ENCODE results near the gene NDUFA7.

DNA sequence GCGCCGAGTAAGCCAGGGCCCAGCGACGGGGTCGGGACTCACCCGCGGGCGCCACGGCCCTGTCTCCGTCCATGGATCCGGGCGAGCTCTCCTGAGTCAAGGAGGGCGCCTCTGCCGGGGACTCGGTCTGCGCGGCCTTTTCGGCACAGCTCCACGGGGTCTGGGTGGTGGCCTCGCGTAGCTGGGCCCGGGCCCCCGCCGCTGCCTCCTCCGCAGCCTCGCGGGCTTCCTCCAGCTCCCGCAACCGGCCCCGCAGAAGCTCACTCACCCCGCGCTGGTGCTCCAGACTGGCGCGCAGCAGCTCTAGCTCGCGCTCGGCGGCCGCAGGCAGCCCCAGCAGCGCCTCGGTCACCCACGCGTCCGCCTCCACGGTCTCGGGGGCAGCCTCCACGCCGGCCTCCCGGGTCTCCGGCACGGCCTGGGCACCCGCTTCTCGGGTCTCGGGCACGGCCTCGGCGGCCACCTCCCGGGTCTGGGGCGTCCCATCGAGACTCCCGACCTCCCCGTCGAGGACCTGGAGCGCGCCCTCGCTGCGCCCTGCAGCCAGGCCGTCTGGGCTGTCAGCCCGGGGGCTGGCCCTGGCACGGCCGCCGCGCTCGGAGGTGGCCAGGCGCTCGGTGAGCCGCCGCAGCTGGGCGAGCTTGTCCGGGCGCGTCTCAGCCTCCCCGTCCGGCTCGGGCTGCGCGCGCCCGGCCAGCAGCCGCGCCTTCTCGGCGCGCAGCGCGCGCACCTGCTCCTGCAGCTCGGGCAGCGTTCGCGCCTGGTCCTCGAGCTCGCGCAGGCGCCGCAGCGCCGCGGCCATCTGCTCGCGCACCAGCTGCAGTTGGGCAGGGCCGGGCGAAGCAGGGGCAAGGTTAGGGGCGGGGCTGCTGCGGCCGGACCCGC is 13.5 kb upstream of the NDUFA7 start:
- TF ChIP-seq POLR2A (IDR thresholded peaks at IDR 0.05; ENCODE audit: low read depth, low read length) (no peak), POLR2AphosphoS5 (IDR thresholded peaks at IDR 0.05; ENCODE audit: low read depth, low read length) (no peak), TAF1 (IDR thresholded peaks at IDR 0.05; ENCODE audit: low read depth, low read length) (no peak), SPI1 (IDR thresholded peaks at IDR 0.05; ENCODE audit: low read depth, low read length) (no peak), POU2F2 (IDR thresholded peaks at IDR 0.05; ENCODE audit: low read depth, low read length) (no peak)
